GM12864 (cell line): ENCODE results near the gene BACE2.

Source experiments
- DNase-seq: peaks from one replicate; pipeline ENCODE4 v3.0.0-alpha.2; 2011; ENCODE audit warnings: low read depth
- H3K4me3 ChIP-seq: 2 replicates; pipeline ENCODE4 v1.5.1; 2011; ENCODE audit warnings: mild to moderate bottlenecking, low read depth, low read length, control low read depth
- CTCF ChIP-seq: IDR thresholded peaks from 2 replicates; pipeline ENCODE4 v1.5.1; 2011; ENCODE audit warnings: low read depth, mild to moderate bottlenecking, moderate library complexity, low read length, control low read depth, inconsistent platforms; ENCODE audit errors: missing control alignments

BACE2 gene

GRCh38 chr21:41228492-41228891 lies 60.5 kb downstream of the BACE2 start:
- no peak for TF ChIP-seq CTCF
- no peak for DNase-seq
- H3K4me3 ChIP-seq: no peak overlapping the region

- no peak overlapping the region for H3K4me3 ChIP-seq
- TF ChIP-seq CTCF: no peak
- no peak for DNase-seq
Observed at GRCh38 chr21:41228958-41229357, 61.0 kb downstream of the BACE2 start.

- no peak overlapping the region for H3K4me3 ChIP-seq
- DNase-seq: no peak
Observed at GRCh38 chr21:41229509-41230248, 61.7 kb downstream of the BACE2 start.

GRCh38 chr21:41230497-41230896 lies 62.5 kb downstream of the BACE2 start:
- TF ChIP-seq CTCF: no peak
- no peak for DNase-seq

More at GRCh38 chr21:41229509-41230248, 61.7 kb downstream of the BACE2 start:
- no peak for TF ChIP-seq CTCF

GRCh38 chr21:41231060-41231459 lies 63.1 kb downstream of the BACE2 start:
- H3K4me3 ChIP-seq: no peak overlapping the region
- no peak for TF ChIP-seq CTCF
- DNase-seq: no peak

More at GRCh38 chr21:41230497-41230896, 62.5 kb downstream of the BACE2 start:
- H3K4me3 ChIP-seq: no peak overlapping the region

- TF ChIP-seq CTCF: no peak
- no peak for DNase-seq
- H3K4me3 ChIP-seq: no peak overlapping the region
Observed at GRCh38 chr21:41232013-41232412, 64.1 kb downstream of the BACE2 start.

- H3K4me3 ChIP-seq: no peak overlapping the region
- no peak for DNase-seq
- no peak for TF ChIP-seq CTCF
Observed at GRCh38 chr21:41233916-41234315, 66.0 kb downstream of the BACE2 start.
